Limb (tissue), 2 donors: ENCODE data around the gene CRX.
"Not testable (repeated sequence)": the region's sequence is repeated elsewhere in the genome, so short reads cannot be mapped to it uniquely, and the experiment has no call there.

ENCODE experiments used
- DNase-seq, 2 donors: peaks; one replicate each; pipeline ENCODE4 v3.0.0-alpha.2; 2016; ENCODE audit errors: extremely low spot score in 2 of 2

Gene CRX

GRCh38 chr19:47803671-47804070, 18.1 kb upstream of the CRX start:
- not testable (repeated sequence) for DNase-seq

- DNase-seq: not testable (repeated sequence)
These were observed 17.3 kb upstream of the CRX start, which contains the start of gene TPRX1 for GRCh38 chr19:47804451-47804850. TPRX1 (minus strand) TSS chr19:47804551; CDS start chr19:47804539, 12 bp downstream.

- DNase-seq: no peak
These were observed 16.4 kb upstream of the CRX start for GRCh38 chr19:47805313-47805712.

DNA sequence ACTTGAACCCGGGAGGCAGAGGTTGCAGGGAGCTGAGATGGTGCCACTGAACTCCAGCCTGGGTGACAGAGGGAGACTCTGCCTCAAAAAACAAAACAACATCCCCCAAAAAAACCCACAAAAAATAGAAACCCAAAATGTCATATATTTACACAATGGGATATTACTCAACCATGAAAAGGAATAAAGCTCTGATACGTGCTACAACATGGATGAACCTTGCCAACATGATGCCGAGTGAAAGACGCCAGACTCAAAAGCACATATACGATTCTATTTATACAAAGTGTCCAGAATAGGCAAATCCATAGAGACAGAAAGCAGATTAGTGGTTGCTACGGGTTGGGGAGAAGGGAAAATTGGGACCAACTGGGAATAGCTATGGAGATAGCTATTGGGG, 15.3 kb upstream of the CRX start:
- no peak for DNase-seq

- DNase-seq: peak; percentile 25 to 86
These were observed 8.3 kb upstream of the CRX start for GRCh38 chr19:47813304-47813994.

DNA sequence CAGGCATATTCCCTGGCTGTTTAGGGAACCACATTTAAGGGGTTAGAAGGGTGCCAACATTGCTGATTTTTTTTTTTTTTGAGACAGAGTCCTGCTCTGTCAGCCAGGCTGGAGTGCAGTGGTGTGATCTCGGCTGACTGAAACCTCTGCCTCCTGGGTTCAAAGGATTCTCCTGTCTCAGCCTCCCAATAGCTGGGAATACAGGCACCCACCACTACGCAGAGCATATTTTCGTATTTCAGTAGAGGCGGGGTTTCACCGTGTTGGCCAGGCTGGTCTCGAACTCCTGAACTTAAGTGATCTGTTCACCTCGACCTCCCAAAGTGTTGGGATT, 7.8 kb upstream of the CRX start:
- no peak for DNase-seq

GRCh38 chr19:47816270-47816669, 5.5 kb upstream of the CRX start:
- DNase-seq: not testable (repeated sequence)

GRCh38 chr19:47818221-47818620, 3.5 kb upstream of the CRX start:
- DNase-seq: not testable (repeated sequence)

DNA sequence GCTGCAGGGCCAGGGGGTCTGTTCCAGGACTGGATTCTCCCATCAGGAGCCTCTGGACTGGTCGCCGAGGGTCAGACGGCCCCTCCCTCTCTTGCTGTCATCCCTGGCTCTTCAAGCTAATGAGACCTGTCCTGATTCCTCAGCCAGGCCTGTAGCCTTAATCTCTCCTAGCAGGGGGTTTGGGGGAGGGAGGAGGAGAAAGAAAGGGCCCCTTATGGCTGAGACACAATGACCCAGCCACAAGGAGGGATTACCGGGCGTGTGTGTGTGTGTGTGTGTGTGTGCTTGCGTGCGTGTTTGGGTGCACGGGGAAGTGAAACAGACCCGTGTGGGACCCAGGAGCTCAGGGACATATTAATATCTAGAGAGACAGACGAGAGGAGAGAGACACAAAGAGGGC, 1.9 kb upstream of the CRX start:
- no peak for DNase-seq

DNA sequence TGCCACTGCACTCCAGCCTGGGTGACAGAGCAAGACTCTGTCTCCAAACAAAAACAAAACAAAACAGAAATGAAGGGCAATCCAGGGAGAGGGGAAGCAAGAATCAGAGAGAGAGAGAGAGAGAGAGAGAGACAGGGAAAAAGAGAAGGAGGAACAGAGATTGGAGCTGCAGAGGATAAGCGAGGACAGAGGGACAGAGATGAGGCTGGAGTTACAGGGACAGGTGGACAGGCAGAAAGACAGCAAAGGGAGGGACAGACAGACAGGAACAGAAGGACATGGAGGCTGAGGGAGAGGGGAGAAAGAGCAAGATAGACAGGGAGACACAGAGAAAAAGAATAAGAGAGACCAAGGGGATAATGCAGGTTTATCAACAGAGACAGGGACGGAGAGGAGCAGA, 1.3 kb upstream of the CRX start:
- no peak for DNase-seq

DNA sequence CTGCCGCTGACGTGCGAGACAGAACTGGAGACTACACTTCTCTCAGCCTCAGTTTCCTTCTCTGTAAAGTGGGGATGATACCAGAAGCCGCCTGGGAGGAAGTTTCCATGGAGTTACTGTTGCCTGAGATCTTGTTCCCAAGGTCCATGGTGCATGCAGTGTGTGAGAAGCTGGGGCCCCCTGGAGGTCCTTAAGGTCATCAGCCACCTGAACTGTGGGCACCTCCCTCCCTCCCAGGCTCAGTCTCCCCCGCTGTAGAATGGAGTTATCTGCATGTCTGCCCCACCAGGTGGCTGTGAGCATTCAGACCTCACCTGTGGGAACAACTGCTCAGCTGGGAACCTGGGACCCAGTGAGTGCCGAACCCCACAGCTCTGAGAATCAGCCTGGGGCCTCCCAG, 2.7 kb downstream of the CRX start:
- no peak for DNase-seq

DNA sequence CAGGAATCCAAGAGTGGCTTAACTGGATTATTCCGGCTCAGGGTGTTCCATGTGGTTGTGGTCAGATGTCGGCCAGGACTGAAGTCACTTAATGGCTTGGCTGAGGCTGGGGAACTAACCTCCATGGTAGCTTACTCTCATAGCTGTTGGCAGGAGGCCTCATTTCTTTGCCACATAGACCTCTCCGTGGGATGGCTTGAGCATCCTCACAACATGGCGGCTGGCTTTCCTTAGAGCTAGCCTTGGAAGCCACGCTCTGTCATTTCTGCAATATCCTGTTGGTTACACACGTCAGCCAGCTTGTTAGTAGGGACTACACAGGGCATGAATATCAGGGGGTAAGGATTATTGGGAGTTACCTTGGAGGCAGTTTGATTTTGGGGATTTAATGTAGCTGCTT, 5.1 kb downstream of the CRX start:
- DNase-seq: no peak

- DNase-seq: no peak
These were observed 11.0 kb downstream of the CRX start for GRCh38 chr19:47832723-47833122.

DNA sequence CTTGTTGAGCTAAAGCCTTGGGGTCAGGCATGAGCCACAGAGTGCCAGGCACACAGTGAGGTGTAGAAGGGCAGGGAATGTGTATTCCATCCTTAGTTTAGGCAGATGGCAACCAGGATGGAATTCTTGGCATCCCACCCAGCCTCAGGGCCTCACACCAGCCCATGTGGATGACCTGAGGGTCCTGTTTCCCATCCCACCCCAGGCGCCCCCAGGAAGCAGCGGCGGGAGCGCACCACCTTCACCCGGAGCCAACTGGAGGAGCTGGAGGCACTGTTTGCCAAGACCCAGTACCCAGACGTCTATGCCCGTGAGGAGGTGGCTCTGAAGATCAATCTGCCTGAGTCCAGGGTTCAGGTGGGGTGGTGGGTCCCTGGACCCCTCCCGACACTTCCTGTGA, 14.3 kb downstream of the CRX start:
- DNase-seq: no peak

DNA sequence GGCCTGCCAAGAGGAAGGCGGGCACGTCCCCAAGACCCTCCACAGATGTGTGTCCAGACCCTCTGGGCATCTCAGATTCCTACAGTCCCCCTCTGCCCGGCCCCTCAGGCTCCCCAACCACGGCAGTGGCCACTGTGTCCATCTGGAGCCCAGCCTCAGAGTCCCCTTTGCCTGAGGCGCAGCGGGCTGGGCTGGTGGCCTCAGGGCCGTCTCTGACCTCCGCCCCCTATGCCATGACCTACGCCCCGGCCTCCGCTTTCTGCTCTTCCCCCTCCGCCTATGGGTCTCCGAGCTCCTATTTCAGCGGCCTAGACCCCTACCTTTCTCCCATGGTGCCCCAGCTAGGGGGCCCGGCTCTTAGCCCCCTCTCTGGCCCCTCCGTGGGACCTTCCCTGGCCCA, 17.7 kb downstream of the CRX start:
- DNase-seq: no peak

GRCh38 chr19:47839913-47840312, 18.2 kb downstream of the CRX start:
- DNase-seq: no peak

DNA sequence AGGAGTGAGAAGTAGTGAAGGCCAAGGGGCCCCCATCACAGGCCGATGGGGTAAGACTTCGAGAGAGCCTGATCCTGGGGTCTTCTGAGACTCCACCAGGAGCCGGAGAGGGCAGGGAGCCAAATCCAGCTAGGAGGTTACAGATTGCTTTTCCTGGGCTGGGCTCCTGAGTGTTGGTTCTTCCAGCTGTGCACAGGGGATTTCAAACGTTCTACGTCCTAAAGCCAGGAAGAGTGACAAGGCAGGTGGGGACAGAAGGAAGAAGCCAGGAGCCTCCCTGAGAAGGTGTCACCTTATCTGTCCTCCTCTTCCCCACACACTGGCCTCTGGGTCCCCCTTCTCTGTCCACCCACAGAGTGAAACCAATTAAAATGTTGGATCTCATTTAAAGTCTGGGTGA, 21.2 kb downstream of the CRX start:
- no peak for DNase-seq

DNA sequence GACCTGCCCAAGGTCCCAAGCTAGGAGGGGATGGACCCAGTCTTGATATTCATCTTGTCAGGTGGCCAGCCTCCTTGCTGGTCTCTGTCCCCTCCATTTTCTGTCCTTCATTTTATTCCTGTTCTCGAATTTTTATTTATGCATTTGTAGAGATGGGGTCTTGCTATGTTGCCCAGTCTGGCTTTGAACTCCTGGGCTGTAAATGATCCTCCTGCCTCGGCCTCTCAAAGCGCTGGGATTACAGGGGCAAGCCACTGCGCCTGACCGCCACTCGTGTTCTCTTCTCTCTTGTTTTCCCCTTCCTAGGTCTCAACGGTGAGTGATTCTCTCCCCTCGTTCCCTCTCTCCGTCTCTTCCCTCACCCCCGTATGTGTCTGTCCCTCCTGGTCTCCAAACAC, 26.7 kb downstream of the CRX start:
- DNase-seq: no peak

GRCh38 chr19:47848823-47849473, 27.2 kb downstream of the CRX start:
- peak in 1 of 2 donors; percentile 8 for DNase-seq

GRCh38 chr19:47853003-47853402, 31.3 kb downstream of the CRX start:
- no peak for DNase-seq

DNA sequence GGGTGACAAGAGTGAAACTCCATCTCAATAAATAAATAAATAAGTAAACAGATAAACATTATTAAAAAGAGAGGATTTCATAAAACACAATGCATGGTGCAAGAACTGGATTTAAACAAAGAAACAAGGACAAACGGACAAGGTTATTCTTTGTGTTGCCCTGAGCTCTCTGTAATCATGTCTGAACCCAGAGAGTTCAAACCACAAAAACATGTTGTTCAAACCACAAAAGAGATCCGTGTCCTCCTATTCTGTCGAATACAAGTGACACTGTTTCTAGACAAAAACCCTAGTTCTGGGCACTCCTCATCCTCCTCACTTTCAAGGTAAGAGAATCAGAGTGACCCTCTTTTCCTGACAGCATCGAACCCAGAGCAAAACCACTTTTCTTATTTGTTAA, 32.7 kb downstream of the CRX start:
- DNase-seq: no peak

- not testable (repeated sequence) for DNase-seq
These were observed 36.5 kb downstream of the CRX start for GRCh38 chr19:47858231-47858630.

DNA sequence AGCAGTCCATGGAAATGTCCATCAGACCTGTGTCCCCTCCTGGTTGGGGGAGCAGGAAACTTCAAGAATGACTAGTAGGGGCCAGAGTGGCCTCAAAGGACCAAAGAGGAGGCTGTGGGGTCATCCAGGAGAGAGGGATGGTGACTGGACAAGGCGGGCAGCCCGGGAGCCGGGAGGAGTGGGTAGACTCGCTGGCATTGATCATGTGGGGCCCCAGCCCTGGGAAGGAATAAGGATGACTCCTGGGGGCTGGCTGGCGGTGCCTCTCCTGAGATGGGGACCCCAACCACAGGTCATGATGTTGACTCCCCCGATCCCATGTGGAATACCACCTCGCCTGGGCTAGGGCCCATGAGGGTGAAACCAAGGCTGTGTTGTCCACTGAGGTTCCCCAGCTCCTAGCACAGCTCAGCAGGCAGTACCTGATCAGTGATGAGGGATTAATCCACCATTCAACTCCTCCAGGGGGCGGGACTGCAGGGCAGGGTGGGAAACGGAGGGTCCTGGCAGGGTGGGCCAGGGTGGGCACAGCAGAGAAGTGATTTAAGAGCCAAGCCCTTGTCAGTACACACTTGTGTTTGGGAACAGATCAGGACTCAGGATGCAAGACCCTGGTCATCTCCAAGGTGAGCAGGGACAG, 37.0 kb downstream of the CRX start, which contains the start of gene TPRX2:
Gene TPRX2, plus strand, starts transcription at position 590 of the 640 bp plus-strand sequence. Its CDS starts 12 bp downstream, at position 602.
- DNase-seq: not testable (repeated sequence)
